IPS-NIHi7 (cell line): Measurements from ENCODE around the gene TNS3.

Experiments used
- DNase-seq: peaks from one replicate; pipeline ENCODE4 v3.0.0; 2012; ENCODE audit warnings: mixed read lengths; ENCODE audit errors: extremely low spot score

Gene TNS3

DNA sequence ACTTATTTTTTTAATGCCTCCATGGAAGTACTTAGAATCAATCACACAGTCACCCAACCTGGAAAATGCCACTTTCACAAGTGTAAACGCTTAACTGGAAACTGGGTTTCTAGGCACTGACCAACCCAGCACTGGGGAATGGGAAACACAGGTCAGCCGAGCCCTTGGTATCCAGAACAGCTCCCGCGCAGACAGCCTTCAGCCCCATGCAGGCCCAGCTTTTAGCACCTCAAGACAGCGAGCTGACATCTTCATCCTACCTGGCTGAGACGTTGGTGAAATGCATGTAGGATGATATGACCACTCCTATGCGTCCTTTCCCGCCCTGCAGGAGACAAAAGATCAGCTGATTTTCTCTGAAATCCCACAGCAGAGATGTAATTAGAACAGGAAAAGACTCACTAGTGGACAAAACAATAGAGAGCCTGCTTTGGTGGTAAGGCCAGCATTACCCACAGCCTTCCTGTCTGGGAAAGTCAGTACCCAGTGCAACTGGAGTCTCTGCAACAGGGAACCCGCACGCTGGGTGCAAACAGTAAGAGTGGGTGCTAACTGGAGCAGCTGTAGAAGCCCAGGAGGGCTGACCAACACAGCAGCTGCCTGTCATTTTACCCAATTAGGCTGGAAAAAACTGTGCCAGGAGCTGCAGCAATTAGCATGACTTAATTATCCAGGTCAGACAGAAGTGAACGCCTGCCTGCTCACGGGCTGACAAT, 153.7 kb downstream of the TNS3 start:
- no peak for DNase-seq

DNA sequence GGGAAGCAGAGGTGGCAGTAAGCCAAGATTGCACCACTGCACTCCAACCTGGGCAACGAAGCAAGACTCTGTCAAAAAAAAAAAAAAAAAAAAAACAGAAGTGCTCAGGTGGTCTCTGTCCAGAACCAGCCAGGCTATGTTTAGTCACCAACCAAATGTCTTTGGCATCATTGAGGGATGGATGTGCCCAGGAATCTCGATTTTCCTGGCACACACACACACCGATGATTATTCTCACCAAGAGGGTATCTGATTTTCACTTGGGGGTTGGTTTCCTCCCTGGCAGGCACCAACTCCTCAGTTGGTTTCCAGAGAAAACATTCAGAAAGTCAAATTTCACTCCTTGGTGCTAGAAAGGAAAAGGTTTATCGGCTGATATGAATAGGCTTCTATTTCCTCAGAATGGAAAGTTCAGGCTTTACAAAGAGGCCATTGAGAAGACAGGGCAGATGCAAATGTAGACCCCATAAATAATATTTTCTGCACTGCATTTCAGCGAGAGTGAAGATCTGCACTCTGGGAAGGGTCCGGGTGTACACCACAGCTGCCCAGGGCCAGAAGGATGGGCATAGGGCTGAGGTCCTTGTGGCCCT, 154.8 kb downstream of the TNS3 start:
- DNase-seq = no peak

GRCh38 chr7:47424523-47424922, 157.4 kb downstream of the TNS3 start:
- DNase-seq = no peak

DNA sequence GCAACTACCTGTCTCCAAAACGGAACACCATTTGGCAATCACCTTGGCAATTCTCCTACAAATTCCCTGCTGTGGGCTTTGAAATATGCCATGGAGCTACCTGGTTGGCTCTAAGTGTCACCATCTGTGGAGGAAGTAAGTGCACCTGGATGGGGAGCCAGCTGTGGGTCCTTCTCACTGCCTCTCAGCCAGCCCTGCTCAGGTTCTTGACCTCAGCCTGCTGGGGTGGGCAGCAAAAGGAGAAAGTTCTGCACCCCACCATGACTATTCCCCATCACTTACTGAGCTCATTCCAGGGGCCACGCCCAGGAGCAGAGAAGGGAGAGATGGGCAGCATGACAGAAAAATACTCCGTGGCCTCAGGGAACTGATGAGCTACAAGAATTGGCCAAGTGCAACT, 158.7 kb downstream of the TNS3 start:
- DNase-seq = no peak

DNA sequence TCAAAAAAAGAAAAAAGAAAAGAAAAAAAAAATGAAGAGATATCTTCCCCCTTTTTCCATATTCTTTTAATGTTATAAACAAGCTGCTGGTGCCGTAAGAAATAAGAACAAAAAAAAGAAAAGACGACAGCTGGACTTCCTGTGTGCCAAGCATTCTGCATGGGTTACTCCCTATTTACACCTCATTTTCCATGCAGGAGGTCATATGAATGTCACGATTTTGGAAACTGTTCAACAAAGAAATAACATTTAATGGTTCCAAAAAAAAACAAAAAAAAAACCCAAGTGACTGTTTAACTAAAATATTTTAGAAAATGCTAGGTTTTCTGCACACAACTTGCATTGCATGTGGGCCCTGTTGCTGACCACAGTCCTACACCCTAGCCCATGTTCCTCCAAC, 159.3 kb downstream of the TNS3 start:
- DNase-seq = no peak

GRCh38 chr7:47421456-47421855, 160.5 kb downstream of the TNS3 start:
- DNase-seq = no peak

DNA sequence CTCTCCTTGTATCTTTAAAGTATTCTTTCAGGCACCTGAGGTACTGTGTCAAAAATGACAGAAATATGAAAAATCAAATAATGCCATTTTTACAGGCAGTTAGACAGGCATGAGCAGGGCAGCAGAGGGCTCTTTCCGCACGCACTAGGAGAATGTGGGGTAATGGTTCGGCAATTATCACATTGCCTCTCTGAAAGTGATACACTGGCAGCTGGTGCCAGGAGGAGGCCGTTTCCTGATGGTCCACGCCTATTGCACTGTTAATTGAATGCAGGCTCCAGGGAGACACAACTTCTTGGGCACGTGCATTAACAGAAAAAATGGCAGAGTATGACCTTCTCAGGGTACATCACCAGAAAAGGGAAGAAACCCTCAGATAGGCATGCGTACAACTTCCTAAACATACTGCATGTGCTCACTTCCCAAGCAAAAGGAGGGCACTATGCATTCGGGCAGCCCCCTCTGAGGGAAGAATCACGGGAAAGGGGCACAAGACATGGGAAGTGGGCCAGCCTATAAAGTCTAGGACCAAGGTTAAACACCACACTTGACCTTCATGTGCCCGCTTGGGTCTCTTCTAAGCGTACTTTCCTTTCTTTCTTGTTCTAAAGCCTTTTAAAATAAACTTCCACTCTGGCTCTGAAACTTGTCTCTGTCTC, 161.7 kb downstream of the TNS3 start:
- DNase-seq = no peak

- no peak for DNase-seq
Measured at GRCh38 chr7:47419471-47419870, 162.4 kb downstream of the TNS3 start.

DNA sequence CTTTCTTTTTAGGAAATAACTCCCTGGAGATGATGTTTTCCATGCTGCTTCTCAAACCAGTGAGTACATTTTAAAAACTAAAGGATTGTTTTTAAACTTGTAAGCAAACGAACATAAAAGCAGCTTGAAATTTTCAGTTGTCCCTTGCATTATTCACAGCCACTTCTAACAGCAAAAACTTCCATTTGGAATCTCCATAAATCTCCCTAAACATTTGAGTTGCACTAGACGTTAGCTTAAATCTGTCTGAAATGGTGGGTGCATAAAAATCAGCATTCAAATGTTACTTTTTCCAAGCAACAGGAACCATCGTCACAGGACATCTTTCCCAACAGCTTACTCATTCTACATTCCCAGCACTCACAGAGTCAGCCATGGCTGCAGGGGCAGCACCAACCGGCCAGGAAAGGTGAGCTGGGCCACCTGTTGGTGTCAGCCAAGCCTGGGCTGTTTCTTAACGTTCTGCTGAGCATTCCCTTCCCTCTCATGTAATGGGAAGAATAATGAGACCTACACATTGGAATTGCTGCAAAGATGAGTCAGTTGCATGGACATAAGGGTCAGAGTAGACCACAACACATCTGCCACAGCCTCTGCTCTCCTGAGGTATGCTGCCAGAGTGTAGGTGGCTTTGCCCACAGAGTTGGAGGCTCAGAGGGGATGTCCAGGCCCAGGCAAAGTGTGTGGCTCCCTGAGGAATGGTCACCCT, 163.2 kb downstream of the TNS3 start:
- DNase-seq = no peak

- no peak for DNase-seq
Measured at GRCh38 chr7:47416492-47417480, 165.1 kb downstream of the TNS3 start.

GRCh38 chr7:47415318-47416212, 166.3 kb downstream of the TNS3 start:
- DNase-seq = no peak

DNA sequence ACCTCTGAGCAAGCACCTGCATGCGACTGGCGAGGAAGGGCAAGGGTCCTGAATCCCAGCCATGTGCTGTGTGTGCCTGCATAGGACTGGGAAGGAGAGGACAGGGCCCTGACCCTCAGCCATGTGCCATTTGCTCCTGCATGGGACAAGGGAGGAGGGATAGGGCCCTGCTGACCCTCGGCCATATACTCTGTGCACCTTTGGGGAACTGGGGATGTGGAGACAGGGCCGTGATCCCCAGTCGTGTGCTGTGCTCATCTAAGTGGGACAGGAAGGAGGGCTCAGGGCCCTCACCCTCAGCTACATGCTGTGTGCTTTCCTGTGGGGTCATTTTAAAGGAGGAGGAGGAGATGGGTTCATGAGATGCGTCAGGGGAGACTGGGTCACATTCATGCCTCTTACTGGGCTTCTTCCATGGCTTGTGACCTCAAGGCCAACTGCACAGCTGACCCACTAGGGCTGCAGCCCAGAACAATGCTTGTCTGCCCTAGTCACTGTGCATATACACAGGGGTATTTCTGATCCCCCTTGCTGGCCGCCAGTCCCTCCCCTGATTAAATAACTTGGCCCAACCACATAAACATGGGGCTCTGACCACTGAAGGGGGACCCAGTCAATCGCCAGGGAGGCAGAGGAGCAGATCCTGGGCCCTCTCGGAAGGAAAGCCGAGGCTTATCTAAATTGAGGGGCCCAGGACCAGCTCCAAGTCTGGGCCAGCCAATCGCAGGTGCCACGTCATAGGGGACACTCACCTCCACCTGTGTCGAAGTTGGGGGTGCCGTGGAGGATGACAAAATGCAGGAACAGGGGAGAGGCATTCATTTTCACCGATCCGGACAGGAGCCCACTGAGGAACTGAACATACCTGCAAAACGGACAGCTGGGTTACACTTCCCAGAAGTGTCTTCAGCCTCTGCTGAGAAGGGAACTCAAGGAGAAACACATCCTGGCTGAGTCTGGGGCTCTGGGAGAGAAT, 167.3 kb downstream of the TNS3 start:
- no peak for DNase-seq

GRCh38 chr7:47413526-47414341, 168.2 kb downstream of the TNS3 start:
- DNase-seq = no peak

DNA sequence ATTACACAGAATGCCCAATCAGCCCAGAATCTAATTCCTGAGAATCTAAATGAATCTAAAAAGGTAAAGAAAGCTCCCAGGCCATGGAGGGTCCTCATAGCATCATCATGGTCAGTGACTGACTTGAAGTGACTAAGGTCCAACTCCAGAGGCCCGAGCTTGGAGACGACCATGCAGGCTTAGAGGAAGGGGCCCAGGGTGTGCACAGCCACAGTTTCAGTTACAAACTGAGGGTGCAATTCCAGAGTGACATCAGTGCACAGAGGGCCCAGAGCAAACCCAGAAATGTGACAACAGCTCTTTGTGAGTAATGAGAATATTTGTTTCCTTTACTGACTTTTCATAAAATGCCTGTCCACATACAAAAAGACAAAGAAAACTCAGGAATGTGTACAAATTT, 170.0 kb downstream of the TNS3 start:
- DNase-seq = no peak

DNA sequence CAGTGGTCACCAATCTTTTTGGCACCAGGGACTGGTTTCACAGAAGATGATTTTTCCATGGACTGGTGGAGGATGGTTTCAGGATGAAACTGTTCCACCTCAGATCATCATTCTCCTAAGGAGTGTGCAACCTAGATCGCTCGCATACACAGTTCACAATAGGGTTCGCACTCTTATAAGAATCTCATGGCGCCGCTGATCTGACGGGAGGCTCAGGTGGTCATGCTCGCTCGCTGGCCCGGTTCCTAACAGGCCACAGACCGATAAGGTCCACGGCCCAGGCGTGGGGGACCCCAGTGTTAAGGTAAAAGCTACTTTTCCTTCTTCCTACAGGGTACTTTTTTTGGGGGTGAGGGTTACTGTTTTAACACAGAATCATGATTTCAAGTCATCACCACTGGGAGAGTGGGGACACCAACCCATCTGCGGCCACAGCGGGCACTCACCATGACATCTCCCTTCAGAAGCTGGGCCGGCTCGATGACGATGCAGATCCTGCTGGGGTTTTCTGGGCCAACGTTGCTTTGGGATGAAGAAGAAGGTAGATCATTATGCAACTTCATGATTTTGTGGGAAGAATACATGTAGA, 170.5 kb downstream of the TNS3 start:
- DNase-seq = no peak

GRCh38 chr7:47408675-47409074, 173.2 kb downstream of the TNS3 start:
- no peak for DNase-seq

- no peak for DNase-seq
Measured at GRCh38 chr7:47407821-47408674, 173.9 kb downstream of the TNS3 start.
